Stimulated activated CD8-positive, alpha-beta memory T cell treated with anti-CD3 and anti-CD28 coated beads, Interleukin-15, amount 100 ng/mL, for 1 hour (primary cell): ENCODE measurements around the gene TMEM150C.
"Not testable (repeated sequence)": the region's sequence is repeated elsewhere in the genome, so short reads cannot be mapped to it uniquely, and the experiment has no call there.

Experiments used
- DNase-seq: peaks from one replicate; pipeline ENCODE4 v3.0.0-alpha.2; 2020; ENCODE audit warnings: low read depth

Gene TMEM150C

DNA sequence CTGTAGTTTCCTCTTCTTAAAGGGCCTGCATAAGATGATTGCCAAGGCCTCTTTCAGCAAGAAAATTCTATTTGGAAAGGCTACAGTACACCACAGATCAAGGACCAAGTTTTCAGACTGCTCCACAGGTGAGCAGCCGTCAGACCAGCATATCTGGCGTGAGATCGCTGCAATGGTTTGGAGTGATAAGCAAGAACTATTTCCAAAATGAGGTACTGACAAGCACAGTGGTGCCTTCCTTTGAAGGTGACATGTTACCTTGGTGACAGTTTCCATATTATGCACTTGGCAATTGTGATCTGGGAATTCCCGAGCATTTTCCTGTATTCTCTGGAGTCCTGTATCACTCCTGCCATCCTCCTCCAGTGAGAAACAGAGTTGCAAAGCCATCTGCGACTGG lies 7.3 kb upstream of the TMEM150C start:
- DNase-seq, result no peak

DNA sequence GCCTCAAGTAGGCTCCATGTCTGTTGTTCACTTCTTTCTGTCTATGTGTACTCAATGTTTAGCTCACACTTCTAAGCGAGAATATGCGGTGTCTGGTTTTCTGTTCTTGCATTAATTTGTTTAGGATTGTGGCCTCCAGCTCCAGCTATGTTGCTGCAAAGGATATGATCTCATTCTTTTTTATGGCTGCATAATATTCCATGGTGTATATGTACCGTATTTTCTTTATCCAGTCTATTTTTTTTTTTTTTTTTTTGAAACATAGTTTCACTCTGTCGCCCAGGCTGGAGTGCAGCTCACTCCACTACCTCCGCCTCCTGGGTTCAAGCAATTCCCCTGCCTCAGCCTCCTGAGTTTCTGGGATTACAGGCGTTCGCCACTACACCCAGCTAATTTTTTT lies 5.7 kb upstream of the TMEM150C start:
- no peak for DNase-seq

DNA sequence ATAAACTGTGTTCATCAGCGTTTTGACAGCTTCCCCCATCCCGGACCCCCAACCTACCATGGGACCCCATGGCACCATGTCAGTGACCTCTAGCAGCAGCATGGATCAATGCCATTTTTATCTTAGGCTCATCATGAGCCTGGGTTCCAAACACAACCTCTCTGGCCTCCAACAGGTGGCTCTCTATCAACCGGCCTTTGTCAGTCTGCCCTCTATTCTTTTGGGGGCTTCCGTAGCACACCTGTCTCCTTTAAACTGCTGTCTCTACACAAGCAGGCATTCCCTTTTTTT lies 721 bp upstream of the TMEM150C start:
- DNase-seq, result no peak

DNA sequence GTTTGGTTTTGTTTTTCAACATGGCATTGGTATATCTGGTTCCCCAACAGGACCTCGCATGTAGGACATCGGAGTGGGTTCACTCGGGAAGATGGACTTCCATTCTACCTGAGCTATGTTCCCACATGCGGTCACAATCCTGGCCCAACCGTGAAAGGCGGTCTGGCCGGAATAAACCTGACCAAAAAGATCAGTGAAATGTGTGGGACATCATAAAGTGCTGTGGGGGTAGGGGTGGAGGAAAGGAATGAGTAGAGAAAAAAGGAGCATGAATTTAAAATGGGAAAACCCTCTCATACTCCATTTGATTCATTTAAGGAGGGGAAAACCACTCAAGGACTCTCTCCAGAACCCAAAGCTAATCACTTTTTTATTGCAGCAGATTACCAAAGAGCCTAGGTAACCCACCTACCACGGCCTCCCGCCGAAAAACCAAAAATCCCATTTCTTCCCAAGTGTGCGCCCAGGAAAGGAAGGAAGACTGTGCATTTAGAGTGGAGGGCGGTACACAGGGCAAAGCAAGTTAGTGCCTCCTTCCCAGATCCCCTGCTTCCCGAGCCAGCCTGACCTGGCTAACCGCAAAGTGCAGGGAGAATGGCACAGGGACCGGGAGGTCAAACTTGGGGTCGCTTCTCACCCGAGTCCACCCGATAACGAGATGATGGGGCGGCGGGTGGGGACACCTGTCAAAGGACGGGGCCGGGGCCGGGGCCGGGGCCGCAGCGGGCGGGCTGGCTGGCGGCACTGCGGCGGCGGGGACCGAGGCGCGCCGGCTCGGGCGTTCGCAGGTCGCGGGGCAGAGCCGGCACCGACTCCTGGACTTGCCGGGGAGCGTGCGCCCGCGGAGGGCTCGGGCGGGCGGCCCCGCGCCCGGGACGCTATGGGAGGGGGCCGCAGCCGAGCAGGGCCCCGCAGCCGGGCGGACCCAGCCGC lies 669 bp downstream of the TMEM150C start:
- DNase-seq, result no peak

DNA sequence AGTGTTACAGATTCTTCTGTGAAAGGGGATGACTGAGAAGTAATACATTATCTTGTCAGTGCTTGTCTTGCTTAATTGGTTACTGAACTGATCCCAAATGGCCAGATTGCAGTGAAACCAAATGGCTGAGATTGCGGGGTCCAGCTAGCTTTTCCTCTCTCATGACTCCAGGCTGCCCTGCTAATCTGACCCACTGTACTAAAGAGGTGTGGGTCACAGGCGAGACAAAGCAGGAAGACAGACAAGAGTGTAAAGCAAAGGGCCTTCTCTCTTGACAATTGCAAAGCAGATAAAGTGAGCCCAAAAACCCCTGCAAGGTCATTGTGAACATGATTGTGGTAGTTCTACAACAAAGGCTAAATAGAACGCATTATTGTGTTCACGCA lies 2.1 kb downstream of the TMEM150C start:
- DNase-seq, result no peak

DNA sequence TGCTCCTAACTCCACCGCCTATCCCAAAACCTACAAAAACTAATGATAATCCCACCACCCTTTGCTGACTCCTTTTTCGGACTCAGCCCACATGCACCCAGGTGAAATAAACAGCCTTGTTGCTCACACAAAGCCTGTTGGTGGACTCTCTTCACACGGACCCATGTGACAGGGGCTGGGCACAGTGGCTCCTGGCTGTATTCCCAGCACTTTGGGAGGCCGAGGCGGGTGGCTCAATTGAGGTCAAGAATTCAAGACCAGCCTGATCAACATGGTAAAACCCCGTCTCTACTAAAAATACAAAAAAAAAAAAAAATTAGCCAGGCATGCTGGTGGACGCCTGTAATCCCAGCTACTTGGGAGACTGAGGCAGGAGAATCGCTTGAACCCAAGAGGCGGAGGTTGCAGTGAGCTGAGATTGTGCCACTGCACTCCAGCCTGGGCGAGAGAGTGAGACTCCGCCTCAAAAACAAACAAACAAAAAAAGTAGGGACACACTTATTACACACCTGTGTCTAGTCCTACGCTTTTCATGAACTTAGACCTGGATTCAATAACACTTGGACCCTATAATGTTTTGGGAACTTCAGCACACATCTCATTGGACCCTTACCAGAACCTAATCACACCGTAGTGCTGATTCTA lies 2.6 kb downstream of the TMEM150C start:
- not testable (repeated sequence) for DNase-seq

DNA sequence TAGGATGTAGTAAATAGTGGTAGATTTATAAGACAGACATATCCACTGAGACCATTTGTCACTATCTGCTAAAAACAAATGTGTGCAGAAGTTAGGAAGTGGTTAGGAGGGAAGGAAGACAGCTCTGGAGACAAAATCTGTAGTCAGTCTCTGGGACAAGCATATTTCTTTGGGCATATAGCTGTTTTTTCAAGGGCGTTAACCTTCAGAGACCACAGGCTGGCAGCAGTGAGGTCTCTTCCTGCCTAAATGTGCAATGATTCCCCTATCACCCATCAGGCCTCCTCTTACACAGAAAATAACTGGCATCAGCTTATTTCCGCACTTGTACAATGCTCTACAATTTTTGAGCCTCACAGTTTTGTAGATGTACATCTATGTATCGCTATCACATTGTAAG lies 6.5 kb downstream of the TMEM150C start:
- no peak for DNase-seq

DNA sequence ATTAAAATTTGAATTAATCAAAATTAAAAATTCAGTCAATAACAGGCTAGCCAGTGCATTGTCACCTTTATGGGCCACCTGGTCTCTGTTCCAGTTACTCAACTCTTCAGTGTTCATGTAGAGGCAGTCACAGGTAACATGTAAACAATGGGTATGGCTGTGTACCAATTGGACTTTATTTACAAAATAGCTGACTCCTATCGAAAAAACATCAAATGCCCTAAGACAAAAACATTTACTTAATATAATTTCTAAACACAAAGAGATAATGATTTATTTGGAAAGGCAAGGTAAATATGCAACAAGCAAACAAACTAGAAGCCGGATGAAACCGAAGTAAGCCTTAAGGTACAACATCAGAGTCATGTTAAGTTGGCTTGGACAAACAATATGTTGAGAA lies 8.8 kb downstream of the TMEM150C start:
- no peak for DNase-seq

DNA sequence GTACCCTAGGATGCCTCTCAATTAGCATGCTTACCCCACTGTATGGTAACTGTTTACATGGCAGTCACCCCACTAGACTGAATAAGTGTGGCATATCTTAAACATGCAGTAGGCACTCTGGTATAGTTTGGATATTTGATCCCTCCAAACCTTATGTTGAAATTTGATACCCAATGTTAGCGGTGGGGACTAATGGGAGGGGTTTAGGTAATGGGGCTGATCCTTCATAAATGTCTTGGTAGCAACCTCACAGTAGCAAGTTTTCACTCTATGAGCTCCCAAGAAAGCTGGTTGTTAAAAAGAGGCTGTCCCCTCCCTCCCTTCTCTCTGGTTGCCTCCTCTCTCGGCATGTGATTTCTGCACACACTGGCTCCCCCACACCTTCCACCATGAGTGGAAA lies 10.1 kb downstream of the TMEM150C start:
- DNase-seq, result no peak

DNA sequence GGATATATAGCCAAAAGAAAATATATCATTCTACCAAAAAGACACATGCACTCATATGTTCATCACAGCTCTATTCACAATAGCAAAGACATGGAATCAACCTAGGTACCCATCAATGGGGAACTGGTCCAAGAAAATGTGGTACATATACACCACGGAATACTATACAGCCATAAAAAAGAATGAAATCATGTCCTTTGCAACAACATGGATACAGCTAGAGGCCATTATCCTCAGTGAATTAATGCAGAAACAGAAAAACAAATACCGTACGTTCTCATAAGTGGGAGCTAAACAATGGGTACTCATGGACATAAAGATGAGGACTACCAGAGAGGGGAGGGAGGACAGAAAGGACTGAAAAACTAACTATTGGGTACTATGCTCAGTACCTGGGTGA lies 13.9 kb downstream of the TMEM150C start:
- not testable (repeated sequence) for DNase-seq

DNA sequence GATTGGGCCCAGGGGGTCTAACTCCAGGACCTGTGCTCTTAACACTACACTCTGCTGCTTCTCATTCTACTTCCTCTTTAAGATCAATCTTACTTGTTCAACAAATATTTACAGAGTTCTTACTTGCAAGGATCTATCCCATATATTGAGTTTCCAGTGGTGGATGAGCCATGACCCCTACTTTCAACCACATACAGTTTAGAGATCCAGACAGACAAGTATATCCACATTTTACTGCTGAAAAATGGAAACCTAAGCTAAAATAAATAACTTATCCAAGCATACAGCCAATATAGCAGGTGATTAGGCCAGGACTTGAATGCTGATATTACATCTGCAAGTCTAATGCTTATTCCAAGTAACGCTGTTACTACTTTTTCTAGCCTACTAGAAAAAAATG lies 18.7 kb downstream of the TMEM150C start:
- no peak for DNase-seq

DNA sequence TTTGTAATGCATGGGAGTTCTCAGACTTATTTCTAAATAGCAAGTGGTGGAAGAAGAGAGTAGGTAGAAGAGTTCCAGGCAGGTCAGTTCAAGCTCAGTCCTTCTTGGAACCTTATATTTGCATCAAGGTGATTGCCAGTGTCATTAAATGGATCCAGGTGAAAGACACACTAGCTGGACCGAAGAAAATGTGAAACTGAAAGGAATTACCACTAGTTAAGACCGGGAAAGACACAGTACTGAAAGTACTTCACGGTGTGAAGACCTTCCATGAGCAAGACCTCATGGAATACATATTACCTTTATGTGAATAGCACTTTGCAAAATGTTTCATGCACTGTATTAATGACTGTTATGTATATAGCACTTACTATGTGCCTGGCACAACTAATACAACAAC lies 19.1 kb downstream of the TMEM150C start:
- DNase-seq, result no peak

DNA sequence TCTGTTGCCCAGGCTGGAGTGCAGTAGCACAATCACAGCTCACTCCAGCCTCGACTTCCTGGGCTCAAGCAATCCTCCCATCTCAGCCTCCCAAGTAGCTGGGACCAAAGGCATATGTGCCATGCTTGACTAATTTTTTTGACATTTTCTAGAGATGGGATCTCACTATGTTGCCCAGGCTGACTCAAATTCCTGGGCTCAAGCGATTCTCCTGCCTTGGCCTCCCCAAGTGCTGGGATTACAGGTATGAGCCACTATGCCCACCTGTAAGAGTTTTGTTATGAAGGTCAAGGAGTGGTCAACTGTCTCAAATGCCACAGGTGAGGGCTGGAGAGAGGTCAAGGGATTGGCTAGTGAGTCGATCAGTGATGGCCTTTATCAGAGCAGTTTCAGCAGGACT lies 32.5 kb downstream of the TMEM150C start:
- no peak for DNase-seq

DNA sequence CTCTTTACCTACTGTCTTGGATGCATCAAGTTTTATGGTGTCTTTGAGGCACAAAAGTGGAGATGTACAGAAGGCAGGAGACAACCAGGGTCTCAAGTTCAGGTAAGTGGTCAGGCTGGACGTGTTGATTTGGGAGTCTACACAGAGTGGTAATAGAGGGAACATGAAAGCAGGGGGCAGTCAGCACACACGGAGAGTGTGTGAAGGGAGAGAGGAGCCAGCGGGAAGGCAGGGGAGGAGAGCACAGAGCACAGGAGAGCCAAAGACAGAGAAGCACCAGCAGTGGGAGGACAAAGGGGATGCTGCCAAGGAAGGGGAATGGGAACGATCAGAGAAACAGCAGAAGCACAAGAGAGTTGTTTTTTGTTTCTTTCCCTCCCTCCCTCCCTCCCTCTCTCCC lies 32.9 kb downstream of the TMEM150C start:
- DNase-seq, result no peak

DNA sequence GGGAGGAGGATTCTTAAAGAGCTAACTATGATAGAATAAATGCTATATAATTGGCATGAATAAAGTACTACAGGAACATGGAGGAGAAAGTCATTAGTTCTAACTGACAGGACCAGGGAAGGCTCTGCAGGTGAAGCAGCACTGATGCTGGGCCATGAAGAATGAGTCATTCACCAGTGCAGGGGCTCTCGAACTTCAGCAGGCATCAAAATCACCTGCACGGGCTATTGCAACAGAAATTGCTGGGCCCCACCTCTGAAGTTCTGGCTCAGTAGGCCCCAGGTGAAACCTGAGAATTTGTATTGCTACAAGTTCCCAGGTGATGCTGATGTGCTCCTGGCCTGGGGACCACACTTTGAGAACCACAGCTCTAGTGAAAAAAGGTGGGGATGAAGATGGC lies 33.7 kb downstream of the TMEM150C start:
- DNase-seq, result no peak

DNA sequence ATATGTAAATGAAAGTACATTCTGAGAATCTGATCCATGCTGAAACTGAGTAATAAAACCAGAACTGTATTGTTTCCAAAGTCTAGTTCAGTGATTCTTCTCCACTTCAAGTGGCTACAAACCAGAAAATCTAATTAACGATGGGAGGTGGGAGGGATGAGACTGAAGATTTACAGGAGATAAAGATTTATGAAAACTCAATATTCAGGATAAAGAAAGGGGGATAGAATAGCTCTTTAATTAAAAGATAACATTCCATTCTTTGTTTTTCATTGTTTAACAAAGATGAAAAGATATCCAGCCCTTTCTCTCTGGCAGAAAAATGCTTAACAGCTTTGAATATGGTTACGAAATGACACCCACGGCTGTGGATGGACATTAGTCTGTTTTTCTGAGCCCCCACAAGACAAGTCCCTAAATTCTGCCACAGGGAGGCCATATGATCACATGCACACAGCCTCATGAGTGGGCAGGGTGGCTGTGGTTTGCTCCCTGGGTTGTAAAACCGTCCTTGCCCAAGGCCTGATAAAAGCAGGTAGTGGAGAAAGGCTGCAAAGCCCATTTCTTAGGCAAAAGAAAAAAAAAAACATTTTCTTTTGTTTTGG lies 36.4 kb downstream of the TMEM150C start:
- no peak for DNase-seq

DNA sequence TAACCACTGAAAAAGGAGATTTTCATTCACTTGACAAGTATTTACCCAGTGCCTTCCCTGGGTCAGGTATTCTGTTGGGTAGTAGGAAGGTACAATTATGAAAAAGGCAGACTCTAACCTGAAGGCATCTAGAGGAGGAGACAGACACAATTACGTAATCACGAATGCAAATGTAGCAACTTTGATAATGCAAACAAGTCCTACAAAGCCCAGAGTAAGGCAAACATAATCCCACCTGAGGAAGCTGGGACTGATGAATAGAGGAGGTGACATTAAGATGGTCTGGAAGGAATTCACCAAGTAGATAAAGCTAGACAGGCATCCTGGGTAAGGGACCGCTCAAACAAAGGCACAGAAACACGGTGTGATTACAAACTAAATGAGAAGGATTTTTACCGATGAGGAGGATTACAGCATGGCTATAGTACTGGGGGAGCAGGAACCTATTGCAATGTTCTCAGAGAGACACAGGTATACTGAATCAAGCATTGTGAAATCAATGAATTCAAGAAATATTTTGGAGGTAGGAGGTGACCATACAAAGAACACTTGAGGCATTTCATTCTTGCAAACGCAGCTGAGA lies 37.1 kb downstream of the TMEM150C start:
- DNase-seq, result no peak

DNA sequence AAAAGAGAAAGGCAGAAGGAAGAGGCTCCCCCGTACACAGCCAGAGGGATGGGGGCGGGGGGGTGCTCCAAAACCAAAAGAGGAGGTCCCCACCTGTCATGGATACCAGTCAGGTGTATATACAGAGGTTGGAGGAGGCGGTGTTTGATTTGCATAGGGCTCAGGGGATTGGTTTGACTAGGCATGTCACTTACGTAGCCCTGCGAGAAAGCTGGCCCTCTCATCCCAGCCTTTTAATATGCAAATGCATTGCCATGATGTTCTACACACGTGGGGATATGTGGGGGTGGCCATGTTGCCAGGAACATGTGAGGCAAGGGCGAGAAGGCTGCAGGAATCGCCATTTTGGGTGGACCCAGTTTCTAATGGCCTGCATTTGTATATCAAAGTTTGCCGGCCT lies 38.6 kb downstream of the TMEM150C start:
- no peak for DNase-seq

DNA sequence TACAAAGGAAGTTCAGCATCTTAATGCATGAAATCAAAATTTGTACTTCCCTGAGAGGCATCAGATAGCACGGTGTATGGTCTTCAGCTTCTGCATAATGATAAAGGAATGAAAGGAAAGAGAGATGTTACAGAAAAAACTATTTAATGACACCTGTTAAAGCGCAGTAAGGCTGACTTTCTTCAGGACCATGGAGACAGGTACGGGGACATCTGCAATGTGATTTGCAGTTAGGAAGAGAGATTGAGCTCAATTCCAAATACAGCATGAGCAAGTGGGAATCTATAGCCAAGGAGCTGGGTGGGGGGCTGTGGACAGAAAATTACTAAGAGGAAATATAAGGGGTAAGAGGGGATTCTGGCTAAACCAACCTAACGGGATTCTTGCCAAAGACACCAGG lies 39.3 kb downstream of the TMEM150C start:
- DNase-seq, result no peak

DNA sequence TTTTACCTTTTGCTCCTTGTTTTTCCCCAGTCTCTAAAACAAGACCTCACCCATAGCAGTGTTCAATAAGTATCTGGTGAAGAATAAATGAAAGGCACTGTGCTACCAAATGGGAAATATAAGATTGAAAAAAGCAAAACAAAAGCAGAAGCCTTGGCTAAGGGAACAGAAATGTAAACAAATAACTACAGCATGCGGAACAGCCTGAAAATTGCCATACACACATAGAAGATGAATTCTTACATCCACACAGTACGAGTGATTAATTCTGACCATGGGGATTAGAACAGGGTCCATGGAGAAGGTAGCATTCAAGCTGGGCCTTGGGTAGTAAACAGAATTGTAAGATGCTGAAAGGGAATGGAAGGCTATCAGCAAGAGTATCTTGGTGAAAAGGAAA lies 40.5 kb downstream of the TMEM150C start:
- no peak for DNase-seq

DNA sequence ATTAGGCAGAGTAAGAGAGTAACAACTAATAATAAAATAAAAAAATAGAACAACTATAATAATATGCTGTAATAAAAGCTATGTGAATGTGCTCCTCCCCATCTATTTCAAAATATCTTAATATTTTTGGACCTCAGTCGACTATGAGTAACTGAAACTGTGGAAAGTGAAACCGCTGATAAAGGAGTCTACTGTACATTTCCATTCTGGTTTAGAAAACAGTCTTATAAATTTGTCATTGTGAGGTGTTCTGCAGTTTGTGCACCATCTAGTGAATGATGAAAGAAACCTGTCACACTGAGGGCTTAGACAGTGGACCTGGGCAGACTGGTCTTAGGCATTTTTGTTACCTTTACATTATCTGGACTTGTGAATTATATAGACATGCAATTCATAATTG lies 42.0 kb downstream of the TMEM150C start:
- no peak for DNase-seq

DNA sequence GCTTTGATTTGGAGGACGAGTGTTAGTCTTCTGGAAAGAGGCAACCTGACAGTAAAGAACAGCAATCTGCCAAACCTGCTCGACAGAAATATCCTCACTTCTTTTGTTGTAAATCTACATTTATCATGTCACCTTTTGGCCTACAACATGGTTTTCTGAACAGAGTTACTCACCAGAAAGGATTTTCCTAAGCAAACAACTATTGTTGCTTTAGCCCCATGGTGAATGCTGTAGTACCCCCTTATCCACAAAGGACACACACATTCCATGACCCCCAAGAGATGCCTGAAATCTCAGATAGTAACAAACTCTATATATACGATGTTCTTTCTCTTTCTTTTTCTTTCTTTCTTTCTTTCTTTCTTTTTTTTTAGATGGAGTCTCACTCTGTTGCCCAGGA lies 42.7 kb downstream of the TMEM150C start:
- no peak for DNase-seq

DNA sequence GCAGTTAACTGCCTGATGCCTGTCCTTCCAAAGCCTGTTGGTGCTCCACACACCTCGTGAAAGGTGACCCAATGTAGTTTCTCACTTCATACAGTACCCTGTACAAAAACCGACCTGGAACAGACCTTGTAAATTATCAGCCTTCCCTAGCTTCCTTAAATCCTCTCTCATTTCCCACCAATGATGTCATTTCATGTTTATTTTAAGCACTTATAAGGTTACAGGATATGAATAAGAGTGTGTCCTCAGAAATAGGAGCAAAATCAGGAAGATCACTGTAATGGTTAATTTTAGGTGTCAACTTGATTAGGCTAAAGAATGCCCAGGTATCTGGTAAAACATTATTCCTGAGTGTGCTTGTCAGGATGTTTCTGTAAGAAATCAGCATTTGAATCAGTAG lies 44.7 kb downstream of the TMEM150C start:
- no peak for DNase-seq
